ENCODE measurements around the gene CATSPERB.
"Not testable (repeated sequence)": the region's sequence is repeated elsewhere in the genome, so short reads cannot be mapped to it uniquely, and the experiment has no call there.

Gene CATSPERB

GRCh38 chr14:91575469-91576208 is 156.2 kb downstream of the CATSPERB start:
- DNase-seq = no peak

DNA sequence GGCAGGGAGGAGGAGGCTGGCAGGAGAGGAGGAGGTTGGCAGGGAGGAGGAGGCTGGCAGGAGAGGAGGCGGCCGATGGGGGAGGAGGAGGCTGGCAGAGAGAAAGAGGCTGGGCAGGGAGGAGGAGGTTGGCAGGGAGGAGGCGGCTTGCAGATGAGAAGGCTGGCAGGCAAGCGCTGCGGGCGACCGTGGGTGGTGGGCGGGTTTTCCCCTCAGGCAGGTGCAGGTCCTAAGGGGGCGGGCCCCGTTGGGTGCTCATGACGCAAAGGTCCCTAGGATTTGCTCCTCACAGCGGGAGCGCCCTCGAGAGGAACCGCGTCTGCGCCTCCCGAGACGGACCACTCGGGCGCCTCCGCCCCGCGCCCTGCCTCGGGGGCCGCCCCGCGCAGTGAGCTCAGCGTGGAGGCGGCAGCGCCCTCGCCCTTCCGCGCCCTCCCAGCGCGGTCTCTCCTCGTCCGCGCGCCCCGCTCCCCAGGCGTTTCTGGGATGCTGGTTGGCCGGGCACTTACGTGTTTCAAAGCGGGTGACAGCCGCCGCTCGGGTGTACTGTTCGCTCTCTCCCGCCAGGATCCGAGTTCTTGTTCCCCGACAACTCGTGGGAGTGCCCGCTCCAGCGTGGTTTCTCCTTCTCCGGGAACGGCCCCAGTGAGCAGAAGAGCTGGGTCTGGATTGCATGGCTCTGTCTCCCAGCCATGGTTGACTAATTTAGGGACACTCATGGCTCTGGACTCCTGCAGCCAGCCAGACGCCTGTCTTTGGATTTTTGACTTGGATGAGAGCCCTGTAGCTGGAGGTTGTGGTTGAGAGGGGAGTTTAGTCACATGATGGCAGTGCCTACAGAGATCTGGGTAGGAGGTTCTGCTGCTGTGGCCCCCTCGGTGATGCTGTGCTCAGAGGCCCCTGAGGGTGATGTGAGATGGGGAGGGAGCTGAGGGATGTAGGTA is 157.7 kb downstream of the CATSPERB start:
- DNase-seq = no peak

DNA sequence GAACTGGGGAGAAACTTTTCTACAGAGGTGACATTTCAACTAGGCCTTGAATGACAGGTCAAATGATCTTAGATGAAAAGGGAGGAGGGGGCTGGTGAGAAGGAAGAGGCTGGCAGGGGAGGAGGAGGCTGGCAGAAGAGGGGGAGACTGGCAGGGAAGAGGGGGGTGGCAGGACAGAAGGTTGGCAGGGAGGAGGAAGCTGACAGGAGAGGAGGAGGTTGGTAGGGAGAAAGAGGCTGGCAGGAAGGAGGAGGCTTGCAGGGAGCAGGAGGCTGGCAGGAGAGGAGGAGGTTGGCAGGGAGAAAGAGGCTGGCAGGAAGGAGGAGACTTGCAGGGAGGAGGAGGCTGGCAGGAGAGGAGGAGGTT is 158.4 kb downstream of the CATSPERB start:
- DNase-seq = no peak

GRCh38 chr14:91570021-91570420 is 161.9 kb downstream of the CATSPERB start:
- no peak for DNase-seq

- no peak for DNase-seq
Measured at GRCh38 chr14:91569301-91569700, 162.6 kb downstream of the CATSPERB start.

- DNase-seq = no peak
Measured at GRCh38 chr14:91568626-91569025, 163.3 kb downstream of the CATSPERB start.

- DNase-seq = not testable (repeated sequence)
Measured at GRCh38 chr14:91567827-91568226, 164.1 kb downstream of the CATSPERB start.

DNA sequence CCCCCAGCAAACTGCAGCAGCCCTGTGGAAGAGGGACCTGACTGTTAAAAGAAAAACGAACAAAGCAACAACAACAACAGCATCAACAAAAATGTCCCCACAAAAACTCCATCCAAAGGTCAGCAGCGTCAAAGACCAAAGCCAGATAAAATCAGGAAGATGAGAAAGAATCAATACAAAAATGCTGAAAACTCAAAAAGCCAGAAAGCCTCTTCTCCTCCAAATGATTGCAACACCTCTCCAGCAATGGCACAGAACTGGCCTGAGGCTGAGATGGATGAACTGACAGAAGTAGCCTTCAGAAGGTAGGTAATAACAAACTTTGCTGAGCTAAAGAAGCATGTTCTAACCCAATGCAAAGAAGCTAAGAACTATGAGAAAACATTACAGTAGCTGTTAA is 176.4 kb downstream of the CATSPERB start:
- DNase-seq = no peak

GRCh38 chr14:91554535-91555332 is 177.2 kb downstream of the CATSPERB start:
- no peak for DNase-seq

GRCh38 chr14:91548108-91548507 is 183.8 kb downstream of the CATSPERB start:
- no peak for DNase-seq

DNA sequence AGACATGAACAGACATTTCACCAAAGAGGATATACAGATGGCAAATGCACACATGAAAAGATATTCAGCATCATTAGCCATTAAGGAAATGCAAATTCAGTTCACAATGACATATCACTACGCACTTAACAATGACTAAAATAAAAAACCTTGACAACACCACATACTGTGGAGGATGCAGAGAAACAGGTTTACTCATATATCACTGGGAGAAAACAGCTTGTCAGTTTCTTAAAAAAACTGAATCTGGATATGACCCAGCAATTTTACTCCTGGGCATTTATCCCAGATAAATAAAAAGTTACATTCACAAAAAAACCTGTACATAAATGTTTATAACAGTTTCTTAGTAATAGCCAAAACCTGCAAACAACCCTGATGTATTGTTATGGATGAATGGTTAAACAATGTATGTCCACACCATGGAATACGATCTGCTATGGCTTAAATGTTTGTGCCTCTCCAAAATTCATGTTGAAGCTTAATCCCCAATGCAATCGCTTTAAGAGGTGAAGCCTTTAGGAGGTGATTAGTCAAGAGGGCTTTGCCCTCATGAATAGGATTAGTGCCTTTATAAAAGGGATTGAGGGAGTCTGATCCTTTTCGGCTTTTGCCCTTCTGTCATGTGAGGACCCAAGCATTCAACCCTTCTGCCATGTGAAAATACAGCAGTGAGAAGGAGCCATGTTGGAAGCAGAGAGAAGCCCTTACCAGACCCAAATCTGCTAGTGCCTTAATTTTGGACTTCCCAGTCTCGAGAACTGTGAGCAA is 185.8 kb downstream of the CATSPERB start:
- no peak for DNase-seq

GRCh38 chr14:91545204-91545603 is 186.7 kb downstream of the CATSPERB start:
- no peak for DNase-seq

- DNase-seq = no peak
Measured at GRCh38 chr14:91536327-91536726, 195.6 kb downstream of the CATSPERB start.

GRCh38 chr14:91534059-91534458 is 197.8 kb downstream of the CATSPERB start:
- DNase-seq = not testable (repeated sequence)

GRCh38 chr14:91533623-91534022 is 198.3 kb downstream of the CATSPERB start:
- no peak for DNase-seq
